HepG2 (cell line): ENCODE measurements around the gene SERINC2. TPM values are rescaled to one million over a fixed set of nuclear protein-coding genes. Genes with fewer than 3 reads are reported as not detected.
A peak's percentile ranks its signal among the peaks of the same experiment; 100 is the strongest.

ENCODE experiments used
- ATRX ChIP-seq: sonication (generic); formaldehyde crosslinking; IDR thresholded peaks from 2 replicates; pipeline ENCODE4 v1.4.0; 2020; ENCODE audit warnings: missing genetic modification reagents, borderline replicate concordance
- CERS6 ChIP-seq: sonication (generic); formaldehyde crosslinking; IDR thresholded peaks from 2 replicates; pipeline ENCODE4 v1.5.0; 2020; ENCODE audit warnings: missing genetic modification reagents
- CSRNP1 ChIP-seq: sonication (generic); formaldehyde crosslinking; IDR thresholded peaks from 2 replicates; pipeline ENCODE4 v1.8.1; 2023; ENCODE audit warnings: mild to moderate bottlenecking, missing genetic modification reagents
- ETS1 ChIP-seq: sonication (generic); formaldehyde crosslinking; IDR thresholded peaks from 2 replicates; pipeline ENCODE4 v1.4.0; 2020; ENCODE audit warnings: missing genetic modification reagents
- GPN1 ChIP-seq: sonication (generic); formaldehyde crosslinking; IDR thresholded peaks from 2 replicates; pipeline ENCODE4 v1.5.1; 2020; ENCODE audit warnings: missing genetic modification reagents, borderline replicate concordance
- MEIS2 ChIP-seq: sonication (generic); formaldehyde crosslinking; IDR thresholded peaks from 2 replicates; pipeline ENCODE4 v1.9.0; 2021; ENCODE audit warnings: mild to moderate bottlenecking, missing genetic modification reagents
- NCOA2 ChIP-seq: sonication (generic); formaldehyde crosslinking; IDR thresholded peaks from 2 replicates; pipeline ENCODE4 v1.8.0; 2022; ENCODE audit warnings: inconsistent platforms
- PAX8 ChIP-seq: sonication (generic); formaldehyde crosslinking; IDR thresholded peaks from 2 replicates; pipeline ENCODE4 v1.8.0; 2022; ENCODE audit warnings: mild to moderate bottlenecking, missing genetic modification reagents, borderline replicate concordance
- POGZ ChIP-seq: sonication (generic); formaldehyde crosslinking; IDR thresholded peaks from 2 replicates; pipeline ENCODE4 v1.4.0; 2020; ENCODE audit warnings: mild to moderate bottlenecking, missing genetic modification reagents
- SATB2 ChIP-seq: sonication (generic); formaldehyde crosslinking; IDR thresholded peaks from 2 replicates; pipeline ENCODE4 v1.5.0; 2020; ENCODE audit warnings: missing genetic modification reagents
- SIX4 ChIP-seq: sonication (generic); formaldehyde crosslinking; IDR thresholded peaks from 2 replicates; pipeline ENCODE4 v1.4.0; 2020; ENCODE audit warnings: missing genetic modification reagents
- SP2 ChIP-seq: sonication (generic); formaldehyde crosslinking; IDR thresholded peaks from 2 replicates; pipeline ENCODE4 v1.5.1; 2020; ENCODE audit warnings: mild to moderate bottlenecking, missing genetic modification reagents
- TAF15 ChIP-seq: fragments of 200-400 bp; formaldehyde crosslinking; IDR thresholded peaks from one replicate; pipeline ENCODE4 v1.6.1; 2018; ENCODE audit warnings: mild to moderate bottlenecking, low read depth, low read length; ENCODE audit not compliant: poor library complexity, severe bottlenecking
- ZNF264 ChIP-seq: sonication (generic); formaldehyde crosslinking; IDR thresholded peaks from 2 replicates; pipeline ENCODE4 v1.4.0; 2020; ENCODE audit warnings: missing genetic modification reagents
- ZNF446 ChIP-seq: sonication (generic); formaldehyde crosslinking; IDR thresholded peaks from 2 replicates; pipeline ENCODE4 v1.5.0; 2020; ENCODE audit warnings: mild to moderate bottlenecking, missing genetic modification reagents
- ZNF574 ChIP-seq: sonication (generic); formaldehyde crosslinking; IDR thresholded peaks from 2 replicates; pipeline ENCODE4 v1.4.0; 2020; ENCODE audit warnings: missing genetic modification reagents
- ZNF646 ChIP-seq: sonication (generic); formaldehyde crosslinking; IDR thresholded peaks from 2 replicates; pipeline ENCODE4 v1.9.0; 2021; ENCODE audit warnings: mild to moderate bottlenecking, missing genetic modification reagents
- polyA plus RNA-seq, 8 experiments: library from polyadenylated mRNA; depleted of rRNA in 3 of 8; stranded (reverse) in 7 of 8; unstranded in 1 of 8; fragments of >200 nt; fragmentation: Illumina TruSeq in 4 of 8; extraction: Trizol in 4 of 8; gene quantifications; 2 replicates each; pipeline versions ENCODE4 v1.2.1 to v1.2.3, GENCODE V29; 2011 to 2016; ENCODE audit warnings: low read depth in 4 of 8, missing spikeins in 1 of 8, mixed read lengths in 1 of 8; ENCODE audit not compliant: insufficient read depth in 1 of 8
- total RNA-seq, 5 experiments: library from RNA; depleted of rRNA; stranded (reverse); fragments of >200 nt; fragmentation: Illumina TruSeq; extraction: Trizol; gene quantifications; 2 replicates each; pipeline ENCODE4 v1.2.3, GENCODE V29; 2016; ENCODE audit warnings: low read depth in 1 of 5

Gene SERINC2
- total and polyA plus RNA-seq, 2 of the 13 experiments (the other 11 are each of a cell fraction or from before 2014, with no cell fraction given): 4.8 to 126 TPM

- TF ChIP-seq TAF15 (no peak), SP2 (no peak), ETS1 (no peak), ZNF446 (CRISPR knock-in tag) (no peak), GPN1 (CRISPR knock-in tag) (no peak), MEIS2 (no peak), POGZ (CRISPR knock-in tag) (no peak), PAX8 (CRISPR knock-in tag) (no peak), SATB2 (CRISPR knock-in tag) (no peak), ATRX (no peak), CERS6 (CRISPR knock-in tag) (no peak), NCOA2 (CRISPR knock-in tag) (no peak), ZNF574 (peak; percentile 17; the same call in 1 of the 2 replicates), CSRNP1 (no peak), ZNF264 (CRISPR knock-in tag) (peak; percentile 47; the same call in 1 of the 2 replicates), ZNF646 (CRISPR knock-in tag) (no peak), SIX4 (CRISPR knock-in tag) (no peak)
These were observed 24.5 kb downstream of the SERINC2 start (continued) for GRCh38 chr1:31437433-31438037.
